PC-3 (cell line): ENCODE measurements around the gene TMEM167A.

Experiments
- CTCF ChIP-seq: fragments of 300-600 bp; sonication (generic); conservative IDR thresholded peaks from 2 replicates; pipeline ENCODE4 v1.5.1; 2017; ENCODE audit warnings: antibody characterized with exemption, low read depth, mild to moderate bottlenecking, low read length
- EZH2 ChIP-seq: fragments of 300-600 bp; sonication (generic); IDR thresholded peaks from one replicate; pipeline ENCODE4 v1.6.1; 2017; ENCODE audit warnings: antibody characterized with exemption, mild to moderate bottlenecking, low read length; ENCODE audit not compliant: unreplicated experiment
- EZH2phosphoT487 ChIP-seq: fragments of 300-600 bp; sonication (generic); IDR thresholded peaks from 2 replicates; pipeline ENCODE4 v1.6.1; 2018; ENCODE audit warnings: mild to moderate bottlenecking, antibody characterized with exemption, low read length, borderline replicate concordance

GRCh38 chr5:83099001-83099400 lies 21.8 kb upstream of the TMEM167A start:
- TF ChIP-seq CTCF: no peak
- TF ChIP-seq EZH2: no peak
- TF ChIP-seq EZH2phosphoT487: no peak
